Gastrocnemius medialis (tissue), 4 donors: ENCODE data around the gene TRIM42.

Experiments
- CTCF ChIP-seq, 5 experiments: fragments of 450-650 bp in 3 of 5; fragments of 200-600 bp in 2 of 5; sonication (generic) in 2 of 5; IDR thresholded peaks in 4 of 5; conservative IDR thresholded peaks in 1 of 5; 1 replicate in 4 of 5; 2 replicates in 1 of 5; pipeline ENCODE4 v1.5.1; 2016 to 2019; ENCODE audit warnings: antibody characterized with exemption in 5 of 5, mild to moderate bottlenecking in 3 of 5, moderate library complexity in 3 of 5
- POLR2A ChIP-seq, 2 donors: fragments of 450-650 bp; IDR thresholded peaks; one replicate each; pipeline ENCODE4 v1.6.1; 2017; ENCODE audit warnings: antibody characterized with exemption in 2 of 2, mild to moderate bottlenecking in 2 of 2, moderate library complexity in 2 of 2

GRCh38 chr3:140686948-140687347, 9.1 kb downstream of the TRIM42 start:
- TF ChIP-seq POLR2A (IDR thresholded peaks at IDR 0.05): no peak
- TF ChIP-seq CTCF (IDR thresholded peaks at IDR 0.05 in 4 of 5, conservative IDR thresholded peaks at IDR 0.05 in 1 of 5): no peak
